IMR-90 (cell line): ENCODE data around the gene CUBN. TPM values are rescaled to one million over a fixed set of nuclear protein-coding genes. Genes with fewer than 3 reads are reported as not detected.

Experiments
- ATAC-seq: fragments of 200-7000 bp; cut with Tn5 transposase; 2 replicates; pipeline ENCODE4 v1.9.1; 2020; ENCODE audit warnings: low read depth, mild to moderate bottlenecking, moderate library complexity
- BruUV-seq: library from RNA; stranded (reverse); fragments of 400-500 nt; replicated peaks from 2 replicates; lab custom pipeline; 2021; lab: Mats Ljungman, UMichigan
- CTCF ChIA-PET: fragments of 300-600 bp; formaldehyde crosslinking; extraction: SDS; loops from one replicate; lab custom pipeline; 2021; ENCODE audit warnings: antibody characterized with exemption; lab: Yijun Ruan, JAX
- POLR2A ChIA-PET: fragments of 300-600 bp; sonication (Branson Sonifier 250); formaldehyde crosslinking; loops from one replicate; lab custom pipeline; 2022; ENCODE audit warnings: antibody characterized with exemption; ENCODE audit not compliant: unreplicated experiment; lab: Charles Lee
- DNase-seq: peaks from one replicate; pipeline ENCODE4 v3.0.0; 2013
- H2AFZ ChIP-seq: replicated peaks from 2 replicates; pipeline ENCODE3; 2013; ENCODE audit warnings: low read length, mild to moderate bottlenecking; ENCODE audit not compliant: poor library complexity
- H2AK5ac ChIP-seq: 2 replicates; pipeline ENCODE4 v1.6.1; 2013; ENCODE audit warnings: low read depth, low read length, inconsistent platforms
- H2AK9ac ChIP-seq: replicated peaks from 2 replicates; pipeline ENCODE3; 2013; ENCODE audit warnings: mild to moderate bottlenecking, low read depth, low read length, moderate library complexity; ENCODE audit not compliant: poor library complexity
- H2BK120ac ChIP-seq: 2 replicates; pipeline ENCODE4 v1.6.1; 2013; ENCODE audit warnings: low read depth, low read length, inconsistent platforms
- H2BK15ac ChIP-seq: 3 replicates; pipeline ENCODE4 v1.6.1; 2013; ENCODE audit warnings: low read depth, low read length, inconsistent platforms
- H2BK20ac ChIP-seq: 2 replicates; pipeline ENCODE4 v1.6.1; 2013; ENCODE audit warnings: low read depth, mild to moderate bottlenecking, inconsistent platforms, low read length, moderate library complexity
- H2BK5ac ChIP-seq: 2 replicates; pipeline ENCODE4 v1.6.1; 2013; ENCODE audit warnings: mild to moderate bottlenecking, low read depth, low read length, inconsistent platforms; ENCODE audit not compliant: poor library complexity, severe bottlenecking
- H3K14ac ChIP-seq: replicated peaks from 2 replicates; pipeline ENCODE4 v1.6.1; 2013; ENCODE audit warnings: low read depth, low read length, inconsistent platforms
- H3K18ac ChIP-seq: 2 replicates; pipeline ENCODE4 v1.6.1; 2013; ENCODE audit warnings: low read depth, low read length, control low read depth
- H3K23ac ChIP-seq: 2 replicates; pipeline ENCODE4 v1.6.1; 2013; ENCODE audit warnings: low read depth, low read length, inconsistent platforms
- H3K27ac ChIP-seq: 2 replicates; pipeline ENCODE4 v1.5.1; 2013; ENCODE audit warnings: mild to moderate bottlenecking, control low read depth, low read length; ENCODE audit not compliant: insufficient read depth
- H3K27me3 ChIP-seq: 2 replicates; pipeline ENCODE4 v1.6.1; 2013; ENCODE audit warnings: low read length; ENCODE audit not compliant: control insufficient read depth, insufficient read depth
- H3K36me3 ChIP-seq: 2 replicates; pipeline ENCODE4 v1.6.1; 2013; ENCODE audit warnings: low read length, mixed read lengths; ENCODE audit not compliant: control insufficient read depth, insufficient read depth
- H3K4ac ChIP-seq: 2 replicates; pipeline ENCODE4 v1.6.1; 2013; ENCODE audit warnings: low read depth, low read length, inconsistent platforms
- H3K4me1 ChIP-seq: 2 replicates; pipeline ENCODE4 v1.6.1; 2013; ENCODE audit warnings: low read length, mixed read lengths; ENCODE audit not compliant: control insufficient read depth, insufficient read depth
- H3K4me2 ChIP-seq: 2 replicates; pipeline ENCODE4 v1.6.1; 2013; ENCODE audit warnings: low read depth, mild to moderate bottlenecking, control low read depth, low read length, moderate library complexity
- H3K4me3 ChIP-seq: 2 replicates; pipeline ENCODE4 v1.5.1; 2013; ENCODE audit warnings: low read depth, mild to moderate bottlenecking, control low read depth, low read length, moderate library complexity; ENCODE audit not compliant: insufficient read depth
- H3K56ac ChIP-seq: 2 replicates; pipeline ENCODE4 v1.6.1; 2013; ENCODE audit warnings: low read length, inconsistent platforms; ENCODE audit not compliant: insufficient read depth; ENCODE audit errors: extremely low read depth
- H3K79me1 ChIP-seq, 2 experiments: 2 replicates each; pipeline ENCODE4 v1.6.1; 2013; ENCODE audit warnings: low read length in 2 of 2, inconsistent platforms in 1 of 2, low read depth in 1 of 2
- H3K9ac ChIP-seq: 2 replicates; pipeline ENCODE4 v1.6.1; 2013; ENCODE audit warnings: low read depth, low read length, control low read depth
- H3K9me1 ChIP-seq: 2 replicates; pipeline ENCODE4 v1.6.1; 2013; ENCODE audit warnings: low read length, inconsistent platforms; ENCODE audit not compliant: insufficient read depth
- H3K9me3 ChIP-seq: 2 replicates; pipeline ENCODE4 v1.6.1; 2013; ENCODE audit warnings: low read length; ENCODE audit not compliant: control insufficient read depth, insufficient read depth
- H4K20me1 ChIP-seq: 2 replicates; pipeline ENCODE4 v1.6.1; 2013; ENCODE audit warnings: low read length, inconsistent platforms; ENCODE audit not compliant: insufficient read depth
- H4K5ac ChIP-seq: 2 replicates; pipeline ENCODE4 v1.6.1; 2013; ENCODE audit warnings: mild to moderate bottlenecking, low read depth, low read length, control low read depth
- H4K8ac ChIP-seq, 2 experiments: 2 replicates each; pipeline ENCODE4 v1.6.1; 2013; ENCODE audit warnings: low read depth in 2 of 2, low read length in 2 of 2, control low read depth in 1 of 2, inconsistent platforms in 1 of 2
- H4K91ac ChIP-seq: 2 replicates; pipeline ENCODE4 v1.6.1; 2013; ENCODE audit warnings: low read depth, low read length, inconsistent platforms; ENCODE audit not compliant: insufficient read depth
- BHLHE40 ChIP-seq: fragments of 150-350 bp; IDR thresholded peaks from 2 replicates; pipeline ENCODE4 v1.6.1; 2016; ENCODE audit warnings: mild to moderate bottlenecking, low read depth, low read length
- CEBPB ChIP-seq: IDR thresholded peaks from 2 replicates; pipeline ENCODE4 v1.6.1; 2012; ENCODE audit warnings: low read depth, low read length, improper control_type of control experiment
- CHD1 ChIP-seq: IDR thresholded peaks from 2 replicates; pipeline ENCODE4 v1.6.1; 2012; ENCODE audit warnings: low read depth, low read length, improper control_type of control experiment
- CTCF ChIP-seq: conservative IDR thresholded peaks from 2 replicates; pipeline ENCODE4 v1.5.1; 2012; ENCODE audit warnings: mild to moderate bottlenecking, low read depth, low read length, improper control_type of control experiment
- FOS ChIP-seq: fragments of 150-350 bp; IDR thresholded peaks from 2 replicates; pipeline ENCODE4 v1.6.1; 2016; ENCODE audit warnings: low read depth, low read length
- MAFK ChIP-seq: IDR thresholded peaks from 2 replicates; pipeline ENCODE4 v1.6.1; 2012; ENCODE audit warnings: low read depth, low read length, improper control_type of control experiment
- MAZ ChIP-seq: IDR thresholded peaks from 2 replicates; pipeline ENCODE4 v1.6.1; 2012; ENCODE audit warnings: low read depth, mild to moderate bottlenecking, low read length, improper control_type of control experiment, moderate library complexity, borderline replicate concordance
- MXI1 ChIP-seq: IDR thresholded peaks from 2 replicates; pipeline ENCODE4 v1.6.1; 2012; ENCODE audit warnings: low read depth, mild to moderate bottlenecking, low read length, moderate library complexity, borderline replicate concordance
- POLR2A ChIP-seq: IDR thresholded peaks from 2 replicates; pipeline ENCODE4 v1.6.1; 2012; ENCODE audit warnings: mild to moderate bottlenecking, low read depth, low read length
- RAD21 ChIP-seq: IDR thresholded peaks from 2 replicates; pipeline ENCODE4 v1.6.1; 2012; ENCODE audit warnings: low read length, improper control_type of control experiment
- RCOR1 ChIP-seq: IDR thresholded peaks from 2 replicates; pipeline ENCODE4 v1.6.1; 2012; ENCODE audit warnings: mild to moderate bottlenecking, low read length, improper control_type of control experiment; ENCODE audit not compliant: insufficient replicate concordance
- RFX5 ChIP-seq: IDR thresholded peaks from 2 replicates; pipeline ENCODE4 v1.8.0; 2012; ENCODE audit warnings: low read depth, mild to moderate bottlenecking, low read length, moderate library complexity
- SMC3 ChIP-seq: fragments of 150-350 bp; IDR thresholded peaks from 2 replicates; pipeline ENCODE4 v1.6.1; 2016; ENCODE audit warnings: low read depth, mild to moderate bottlenecking, antibody characterized with exemption, low read length, moderate library complexity
- WGBS, 2 experiments: methylation state at CpG; one replicate each; pipeline versions ENCODE4 v1.1.5 to v1.1.7; 2013; ENCODE audit warnings: missing lambda C conversion rate in 2 of 2; ENCODE audit not compliant: insufficient read length in 1 of 2; ENCODE audit errors: extremely low coverage in 2 of 2; 5-methylcytosine and 5-hydroxymethylcytosine counted together
- dilution Hi-C: fragments of 300-500 bp; cut with HindIII; formaldehyde crosslinking; loops from one replicate; pipeline ENCODE4 v1.14.3; 2018; ENCODE audit warnings: low sequenced_read_pairs; ENCODE audit not compliant: unreplicated experiment
- in situ Hi-C: fragments of 300-500 bp; cut with MboI; formaldehyde crosslinking; loops from 3 replicates; pipeline ENCODE4 v1.14.3; 2019; ENCODE audit warnings: low sequenced_read_pairs, inconsistent platforms, mixed read lengths
- intact Hi-C: fragments of 100-400 bp; cut with micrococcal nuclease; formaldehyde crosslinking; loops from 2 replicates; pipeline ENCODE4 v1.10.0; 2022
- polyA plus RNA-seq, 3 experiments: library from polyadenylated mRNA; depleted of rRNA; stranded (reverse); fragments of >200 nt; gene quantifications; 2 replicates each; pipeline ENCODE4 v1.2.3, GENCODE V29; 2012; ENCODE audit warnings: low replicate concordance in 1 of 3
- total RNA-seq: library from RNA; depleted of rRNA; stranded (reverse); fragments of >200 nt; gene quantifications from 2 replicates; pipeline ENCODE4 v1.2.3, GENCODE V29; 2012
- TF ChIP-seq, protein P1 (sequence below): fragments of 150-350 bp; IDR thresholded peaks from 2 replicates; pipeline ENCODE4 v1.6.1; 2017; ENCODE audit warnings: mild to moderate bottlenecking, antibody characterized with exemption, low read length, low read depth

The CUBN gene
- total and polyA plus RNA-seq, 2 of the 4 experiments (the other 2 are of a cell fraction) = 0.19 to 0.54 TPM

- H4K5ac ChIP-seq = no peak overlapping the region
- H3K14ac ChIP-seq = no peak overlapping the region
- DNase-seq (no peak), ATAC-seq (no peak)
- WGBS, 2 experiments = no CpG with 5 or more reads among the region's 2 CpGs
- H3K23ac ChIP-seq = no peak overlapping the region
- H4K20me1 ChIP-seq = no peaks in the 10 kb centered on the region
- no peak overlapping the region for H2AK5ac ChIP-seq
- intact Hi-C loops = no loop called here
- no peaks in the 10 kb centered on the region for H3K36me3 ChIP-seq
- no peak overlapping the region for H2BK15ac ChIP-seq
- H3K18ac ChIP-seq = no peak overlapping the region
- no peaks in the 10 kb centered on the region; a peak in 1 of 4 replicates for H3K79me1 ChIP-seq
- H3K56ac ChIP-seq = no peak overlapping the region
- H2BK20ac ChIP-seq = no peak overlapping the region
- H3K4me1 ChIP-seq = peaks cover 8% of the 10 kb centered on the region
- peaks cover 3% of the 10 kb centered on the region; the same call in 1 of the 2 replicates for H3K9me1 ChIP-seq
- in situ Hi-C loops = no loop called here
- H2BK120ac ChIP-seq = no peak overlapping the region
- no peak overlapping the region for H2AK9ac ChIP-seq
- dilution Hi-C loops = no loop called here
- no TSS peak for BruUV-seq
- no peaks in the 10 kb centered on the region for H3K27me3 ChIP-seq
- ChIA-PET POLR2A (no interaction called here), CTCF (interaction anchor here (0.6 kb wide), 4 partner anchors 9 to 795 kb away, joined by 3 to 7 read pairs (median 4); no protein-coding TSS in a partner anchor)
- H3K4me3 ChIP-seq = no peak overlapping the region
- H3K4me2 ChIP-seq = no peak overlapping the region
- no peak overlapping the region for H2AFZ ChIP-seq
- no peak overlapping the region for H3K9ac ChIP-seq
- no peak overlapping the region for H2BK5ac ChIP-seq
- no peak overlapping the region for H4K8ac ChIP-seq
- no peak overlapping the region for H3K27ac ChIP-seq
- H3K4ac ChIP-seq = no peak overlapping the region
- no peaks in the 10 kb centered on the region for H3K9me3 ChIP-seq
- TF ChIP-seq BHLHE40 (no peak), RAD21 (no peak), CEBPB (no peak), RFX5 (no peak), SMC3 (no peak), CTCF (no peak), RCOR1 (no peak), MXI1 (no peak), CHD1 (no peak), POLR2A (no peak), MAZ (no peak), FOS (no peak), MAFK (no peak)
- TF ChIP-seq, protein P1, sequence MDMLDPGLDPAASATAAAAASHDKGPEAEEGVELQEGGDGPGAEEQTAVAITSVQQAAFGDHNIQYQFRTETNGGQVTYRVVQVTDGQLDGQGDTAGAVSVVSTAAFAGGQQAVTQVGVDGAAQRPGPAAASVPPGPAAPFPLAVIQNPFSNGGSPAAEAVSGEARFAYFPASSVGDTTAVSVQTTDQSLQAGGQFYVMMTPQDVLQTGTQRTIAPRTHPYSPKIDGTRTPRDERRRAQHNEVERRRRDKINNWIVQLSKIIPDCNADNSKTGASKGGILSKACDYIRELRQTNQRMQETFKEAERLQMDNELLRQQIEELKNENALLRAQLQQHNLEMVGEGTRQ = no peak
- no peak overlapping the region for H4K91ac ChIP-seq
Observed at GRCh38 chr10:17144032-17144431, 14.4 kb upstream of the CUBN start.
